HL-60 (cell line): ENCODE measurements around the gene DPP10.

Experiments
- POLR2AphosphoS5 ChIP-seq: IDR thresholded peaks from 2 replicates; pipeline ENCODE4 v1.6.1; 2012; ENCODE audit warnings: low read depth
- TF ChIP-seq, protein P1 (sequence below): IDR thresholded peaks from one replicate; pipeline ENCODE4 v1.5.1; 2011; ENCODE audit warnings: low read length, control low read depth, inconsistent platforms; ENCODE audit not compliant: insufficient read depth

GRCh38 chr2:114450639-114451038 lies 8.2 kb downstream of the DPP10 start:
- TF ChIP-seq POLR2AphosphoS5 = no peak
- TF ChIP-seq, protein P1, sequence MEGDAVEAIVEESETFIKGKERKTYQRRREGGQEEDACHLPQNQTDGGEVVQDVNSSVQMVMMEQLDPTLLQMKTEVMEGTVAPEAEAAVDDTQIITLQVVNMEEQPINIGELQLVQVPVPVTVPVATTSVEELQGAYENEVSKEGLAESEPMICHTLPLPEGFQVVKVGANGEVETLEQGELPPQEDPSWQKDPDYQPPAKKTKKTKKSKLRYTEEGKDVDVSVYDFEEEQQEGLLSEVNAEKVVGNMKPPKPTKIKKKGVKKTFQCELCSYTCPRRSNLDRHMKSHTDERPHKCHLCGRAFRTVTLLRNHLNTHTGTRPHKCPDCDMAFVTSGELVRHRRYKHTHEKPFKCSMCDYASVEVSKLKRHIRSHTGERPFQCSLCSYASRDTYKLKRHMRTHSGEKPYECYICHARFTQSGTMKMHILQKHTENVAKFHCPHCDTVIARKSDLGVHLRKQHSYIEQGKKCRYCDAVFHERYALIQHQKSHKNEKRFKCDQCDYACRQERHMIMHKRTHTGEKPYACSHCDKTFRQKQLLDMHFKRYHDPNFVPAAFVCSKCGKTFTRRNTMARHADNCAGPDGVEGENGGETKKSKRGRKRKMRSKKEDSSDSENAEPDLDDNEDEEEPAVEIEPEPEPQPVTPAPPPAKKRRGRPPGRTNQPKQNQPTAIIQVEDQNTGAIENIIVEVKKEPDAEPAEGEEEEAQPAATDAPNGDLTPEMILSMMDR = no peak
